Stimulated activated naive CD4-positive, alpha-beta T cell treated with Interleukin-2 at 50 U/mL for 16 hours (primary cell): ENCODE data around the gene ITK.
"Not testable (repeated sequence)": the region's sequence is repeated elsewhere in the genome, so short reads cannot be mapped to it uniquely, and the experiment has no call there.

Experiments used
- DNase-seq: peaks from one replicate; lab custom pipeline; 2025; lab: John Stamatoyannopoulos, UW

ITK gene

GRCh38 chr5:157210652-157211051 is 30.0 kb downstream of the ITK start:
- not testable (repeated sequence) for DNase-seq

GRCh38 chr5:157212307-157212706 is 31.7 kb downstream of the ITK start:
- DNase-seq = no peak

- no peak for DNase-seq
Observed at GRCh38 chr5:157213527-157214243, 33.0 kb downstream of the ITK start.

- no peak for DNase-seq
Observed at GRCh38 chr5:157214415-157214814, 33.8 kb downstream of the ITK start.

- peak; percentile 19 for DNase-seq
Observed at GRCh38 chr5:157214861-157215513, 34.3 kb downstream of the ITK start.

GRCh38 chr5:157215514-157216167 is 35.0 kb downstream of the ITK start:
- peak; percentile 20 for DNase-seq

- no peak for DNase-seq
Observed at GRCh38 chr5:157216391-157217142, 35.9 kb downstream of the ITK start.

GRCh38 chr5:157217289-157218024 is 36.8 kb downstream of the ITK start:
- peak; percentile 70 for DNase-seq

GRCh38 chr5:157219491-157220271 is 39.0 kb downstream of the ITK start:
- no peak for DNase-seq

GRCh38 chr5:157221959-157222358 is 41.3 kb downstream of the ITK start:
- no peak for DNase-seq

GRCh38 chr5:157222506-157223230 is 42.0 kb downstream of the ITK start:
- DNase-seq = peak; percentile 73

GRCh38 chr5:157225469-157226422 is 45.1 kb downstream of the ITK start:
- no peak for DNase-seq

- DNase-seq = no peak
Observed at GRCh38 chr5:157230610-157231009, 50.0 kb downstream of the ITK start.

- DNase-seq = no peak
Observed at GRCh38 chr5:157232706-157233105, 52.1 kb downstream of the ITK start.

GRCh38 chr5:157233515-157233914 is 52.9 kb downstream of the ITK start:
- no peak for DNase-seq

GRCh38 chr5:157236423-157236822 is 55.8 kb downstream of the ITK start:
- no peak for DNase-seq

GRCh38 chr5:157241483-157241882 is 60.8 kb downstream of the ITK start:
- DNase-seq = no peak

- DNase-seq = not testable (repeated sequence)
Observed at GRCh38 chr5:157244704-157245103, 64.1 kb downstream of the ITK start.

GRCh38 chr5:157245476-157245875 is 64.8 kb downstream of the ITK start:
- DNase-seq = no peak
